A549 (cell line): Measurements from ENCODE around the gene DHX8. TPM values are rescaled to one million over a fixed set of nuclear protein-coding genes. Genes with fewer than 3 reads are reported as not detected.

Experiments
- ATAC-seq, 2 experiments: fragments of 200-7000 bp in 1 of 2; fragments of >200 bp in 1 of 2; cut with Nextera tagmentation in 1 of 2; cut with Tn5 transposase in 1 of 2; 3 replicates each; pipeline versions ENCODE4 v1.8.0 to v1.9.1; 2018 to 2020; ENCODE audit warnings: mild to moderate bottlenecking in 1 of 2, moderate library complexity in 1 of 2
- CTCF ChIA-PET: fragments of 300-600 bp; sonication (Branson Sonifier 250); formaldehyde crosslinking; extraction: SDS; loops from one replicate; lab custom pipeline; 2021; ENCODE audit warnings: antibody characterized with exemption, inconsistent platforms; lab: Yijun Ruan, JAX
- POLR2A ChIA-PET: fragments of 350-600 bp; formaldehyde crosslinking; extraction: SDS; loops from one replicate; lab custom pipeline; 2021; ENCODE audit warnings: antibody characterized with exemption, inconsistent platforms; lab: Yijun Ruan, JAX
- DNase-seq, 2 experiments: peaks; one replicate each; pipeline versions ENCODE4 v3.0.0 to v3.0.0-alpha.2; 2011 to 2016; ENCODE audit warnings: low read depth in 1 of 2, low spot score in 1 of 2
- FAIRE-seq: peaks from 2 replicates; lab custom pipeline; 2011; peaks lifted over from hg19 to GRCh38; lab: Jason Lieb, UNC
- H3K27ac ChIP-seq, 2 experiments: fragments of >200 bp; sonication (Bioruptor Twin); formaldehyde crosslinking; 3 replicates each; pipeline ENCODE4 v1.5.1; 2016 to 2017
- H3K4me1 ChIP-seq: fragments of >200 bp; sonication (Bioruptor Twin); formaldehyde crosslinking; 3 replicates; pipeline ENCODE4 v1.6.1; 2016
- H3K4me2 ChIP-seq: fragments of >200 bp; sonication (Bioruptor Twin); formaldehyde crosslinking; 3 replicates; pipeline ENCODE4 v1.6.1; 2016
- H3K4me3 ChIP-seq: fragments of >200 bp; sonication (Bioruptor Twin); formaldehyde crosslinking; 3 replicates; pipeline ENCODE4 v1.5.1; 2016
- H3K9me3 ChIP-seq: fragments of >200 bp; sonication (Bioruptor Twin); formaldehyde crosslinking; 3 replicates; pipeline ENCODE4 v1.6.1; 2016
- BHLHE40 ChIP-seq: IDR thresholded peaks from 2 replicates; pipeline ENCODE4 v1.6.1; 2012; ENCODE audit warnings: low read depth, low read length, inconsistent platforms
- CEBPB ChIP-seq, 2 experiments: fragments of >200 bp in 1 of 2; sonication (Bioruptor Twin) in 1 of 2; formaldehyde crosslinking in 1 of 2; IDR thresholded peaks; 2 replicates each; pipeline ENCODE4 v1.6.1; 2012 to 2016
- EHMT2 ChIP-seq: fragments of 200-600 bp; sonication (generic); IDR thresholded peaks from 2 replicates; pipeline ENCODE4 v1.6.1; 2016; ENCODE audit warnings: antibody characterized with exemption, low read depth, mild to moderate bottlenecking, moderate library complexity
- EP300 ChIP-seq, 2 experiments: fragments of >200 bp; sonication (Bioruptor Twin); formaldehyde crosslinking; IDR thresholded peaks; 2 replicates in 1 of 2; 3 replicates in 1 of 2; pipeline ENCODE4 v1.6.1; 2016 to 2017
- ESRRA ChIP-seq: fragments of 150-350 bp; IDR thresholded peaks from 2 replicates; pipeline ENCODE4 v1.6.1; 2014; ENCODE audit warnings: mild to moderate bottlenecking, low read length, borderline replicate concordance
- HOXA7 ChIP-seq: fragments of 250-450 bp; sonication (Bioruptor Pico); IDR thresholded peaks from 2 replicates; pipeline ENCODE4 v1.5.0; 2020; ENCODE audit warnings: mild to moderate bottlenecking, moderate library complexity
- MYC ChIP-seq: IDR thresholded peaks from 2 replicates; pipeline ENCODE4 v1.6.1; 2012; ENCODE audit warnings: mild to moderate bottlenecking, inconsistent platforms, low read length, improper control_type of control experiment, borderline replicate concordance
- NR3C1 ChIP-seq: fragments of >200 bp; sonication (Bioruptor Twin); formaldehyde crosslinking; IDR thresholded peaks from 3 replicates; pipeline ENCODE4 v1.6.1; 2017
- RAD21 ChIP-seq, 2 experiments: fragments of >200 bp in 1 of 2; sonication (Bioruptor Twin) in 1 of 2; formaldehyde crosslinking in 1 of 2; IDR thresholded peaks in 1 of 2; conservative IDR thresholded peaks in 1 of 2; 2 replicates in 1 of 2; 3 replicates in 1 of 2; pipeline ENCODE4 v1.6.1; 2012 to 2018; ENCODE audit warnings: inconsistent platforms in 1 of 2
- RNF2 ChIP-seq: fragments of 200-600 bp; sonication (generic); IDR thresholded peaks from 2 replicates; pipeline ENCODE4 v1.6.1; 2016; ENCODE audit warnings: low read depth, mild to moderate bottlenecking, antibody characterized with exemption, moderate library complexity, borderline replicate concordance
- SMC3 ChIP-seq: fragments of >200 bp; sonication (Bioruptor Twin); formaldehyde crosslinking; IDR thresholded peaks from 3 replicates; pipeline ENCODE4 v1.6.1; 2018; ENCODE audit warnings: inconsistent platforms
- ZFP36 ChIP-seq: fragments of 450-650 bp; IDR thresholded peaks from 2 replicates; pipeline ENCODE4 v1.6.1; 2014; ENCODE audit warnings: borderline replicate concordance; ENCODE audit not compliant: partially characterized antibody
- ZSCAN20 ChIP-seq: fragments of 250-450 bp; sonication (Bioruptor Pico); IDR thresholded peaks from 2 replicates; pipeline ENCODE4 v1.8.0; 2022; ENCODE audit warnings: mild to moderate bottlenecking, moderate library complexity
- WGBS: methylation state at CpG from one replicate; pipeline ENCODE4 v1.1.6; 2017; ENCODE audit errors: missing lambda C conversion rate; 5-methylcytosine and 5-hydroxymethylcytosine counted together
- polyA plus RNA-seq, 4 experiments: library from polyadenylated mRNA; depleted of rRNA in 3 of 4; stranded (reverse); fragments of >200 nt; fragmentation: RNase III in 1 of 4; extraction: RNeasy Plus Mini Kit Qiagen cat#74134 plus additional on column Dnase treatment in 1 of 4; gene quantifications; 2 replicates in 3 of 4; 3 replicates in 1 of 4; pipeline ENCODE4 v1.2.3, GENCODE V29; 2011 to 2017
- TF ChIP-seq, protein P1 (sequence below): fragments of 250-450 bp; sonication (Bioruptor Pico); IDR thresholded peaks from 2 replicates; pipeline ENCODE4 v1.5.0; 2020; ENCODE audit warnings: low read depth, mild to moderate bottlenecking, moderate library complexity
- TF ChIP-seq, protein P2 (sequence below): IDR thresholded peaks from 2 replicates; pipeline ENCODE4 v1.6.1; 2012
- TF ChIP-seq, protein P3 (sequence below): fragments of 250-450 bp; sonication (Bioruptor Pico); IDR thresholded peaks from 2 replicates; pipeline ENCODE4 v1.5.0; 2021; ENCODE audit warnings: mild to moderate bottlenecking, moderate library complexity, borderline replicate concordance
- TF ChIP-seq, protein P4 (sequence below): fragments of >200 bp; sonication (Bioruptor Twin); formaldehyde crosslinking; IDR thresholded peaks from 2 replicates; pipeline ENCODE4 v1.6.1; 2016

DHX8 gene
- polyA plus RNA-seq, 2 of the 4 experiments (the other 2 are of a cell fraction) = 33.2 to 66.0 TPM

DNA sequence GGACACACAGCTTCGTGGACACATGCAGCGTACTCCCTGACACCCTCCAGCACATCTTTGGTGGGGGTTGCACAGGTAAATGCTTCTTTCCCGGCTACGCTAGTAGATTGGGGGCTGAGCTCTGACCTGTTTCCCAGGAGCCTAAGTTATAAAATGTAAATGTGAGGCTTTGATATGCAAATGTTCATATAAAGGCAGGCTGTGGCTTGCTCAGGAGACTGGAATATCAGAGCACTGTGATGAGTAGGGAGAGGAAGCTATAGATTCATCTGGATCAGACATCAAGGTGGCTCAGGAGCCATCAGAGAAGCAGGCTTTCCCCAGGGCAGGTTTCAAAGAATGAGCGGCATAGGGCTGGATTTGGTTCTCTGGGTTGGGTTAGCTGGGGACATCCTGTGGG is 65.7 kb downstream of the DHX8 start:
- POLR2A ChIA-PET = no interaction called here
- TF ChIP-seq SMC3 (no peak), HOXA7 (no peak)
- TF ChIP-seq, protein P1, sequence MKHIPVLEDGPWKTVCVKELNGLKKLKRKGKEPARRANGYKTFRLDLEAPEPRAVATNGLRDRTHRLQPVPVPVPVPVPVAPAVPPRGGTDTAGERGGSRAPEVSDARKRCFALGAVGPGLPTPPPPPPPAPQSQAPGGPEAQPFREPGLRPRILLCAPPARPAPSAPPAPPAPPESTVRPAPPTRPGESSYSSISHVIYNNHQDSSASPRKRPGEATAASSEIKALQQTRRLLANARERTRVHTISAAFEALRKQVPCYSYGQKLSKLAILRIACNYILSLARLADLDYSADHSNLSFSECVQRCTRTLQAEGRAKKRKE = no peak
- Histone ChIP-seq H3K9me3 (no peaks in the 10 kb centered on the region), H3K4me1 (peaks cover 34% of the 10 kb centered on the region), H3K4me2 (no peak overlapping the region), H3K4me3 (no peak overlapping the region), H3K27ac (no peak overlapping the region)
- 85% methylated on average over 5 of the region's 5 CpGs for WGBS
- FAIRE-seq (no peak), DNase-seq (no peak), ATAC-seq (no peak)
- CTCF ChIA-PET = interaction anchor here (0.8 to 2.0 kb wide), 3 partner anchors 26 to 211 kb away, joined by 3 to 6 read pairs (median 5); no protein-coding TSS in a partner anchor

DNA sequence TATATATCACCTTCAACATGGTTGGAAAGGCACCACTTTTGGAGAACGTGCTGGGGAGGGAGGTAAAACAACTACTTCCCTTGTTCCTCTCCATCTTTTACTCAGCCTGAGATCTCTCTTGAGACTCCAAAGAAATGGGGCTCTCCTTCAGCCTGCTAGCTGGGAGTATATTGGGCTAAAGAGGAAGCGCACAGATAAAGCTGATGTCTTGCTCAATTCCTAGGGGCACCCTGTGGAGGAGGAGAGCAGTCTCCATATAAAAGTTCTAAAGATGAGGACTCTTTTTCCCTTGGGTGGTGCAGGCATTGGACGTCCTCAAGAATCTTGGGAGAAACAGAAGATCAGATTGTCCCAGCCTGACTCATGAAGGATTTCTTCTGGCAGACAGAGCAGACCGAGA is 67.0 kb downstream of the DHX8 start:
- no peaks in the 10 kb centered on the region for H3K9me3 ChIP-seq
- TF ChIP-seq, protein P2, sequence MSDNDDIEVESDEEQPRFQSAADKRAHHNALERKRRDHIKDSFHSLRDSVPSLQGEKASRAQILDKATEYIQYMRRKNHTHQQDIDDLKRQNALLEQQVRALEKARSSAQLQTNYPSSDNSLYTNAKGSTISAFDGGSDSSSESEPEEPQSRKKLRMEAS = no peak
- no peak for TF ChIP-seq CEBPB (IDR thresholded peaks at IDR 0.05)
- no peak for TF ChIP-seq RNF2
- no peak for TF ChIP-seq BHLHE40
- TF ChIP-seq ESRRA = no peak
- TF ChIP-seq, protein P3, sequence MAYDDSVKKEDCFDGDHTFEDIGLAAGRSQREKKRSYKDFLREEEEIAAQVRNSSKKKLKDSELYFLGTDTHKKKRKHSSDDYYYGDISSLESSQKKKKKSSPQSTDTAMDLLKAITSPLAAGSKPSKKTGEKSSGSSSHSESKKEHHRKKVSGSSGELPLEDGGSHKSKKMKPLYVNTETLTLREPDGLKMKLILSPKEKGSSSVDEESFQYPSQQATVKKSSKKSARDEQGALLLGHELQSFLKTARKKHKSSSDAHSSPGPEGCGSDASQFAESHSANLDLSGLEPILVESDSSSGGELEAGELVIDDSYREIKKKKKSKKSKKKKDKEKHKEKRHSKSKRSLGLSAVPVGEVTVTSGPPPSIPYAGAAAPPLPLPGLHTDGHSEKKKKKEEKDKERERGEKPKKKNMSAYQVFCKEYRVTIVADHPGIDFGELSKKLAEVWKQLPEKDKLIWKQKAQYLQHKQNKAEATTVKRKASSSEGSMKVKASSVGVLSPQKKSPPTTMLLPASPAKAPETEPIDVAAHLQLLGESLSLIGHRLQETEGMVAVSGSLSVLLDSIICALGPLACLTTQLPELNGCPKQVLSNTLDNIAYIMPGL (CRISPR knock-in tag) = no peak
- no peak for TF ChIP-seq ZSCAN20 (CRISPR knock-in tag)
- TF ChIP-seq, protein P4, sequence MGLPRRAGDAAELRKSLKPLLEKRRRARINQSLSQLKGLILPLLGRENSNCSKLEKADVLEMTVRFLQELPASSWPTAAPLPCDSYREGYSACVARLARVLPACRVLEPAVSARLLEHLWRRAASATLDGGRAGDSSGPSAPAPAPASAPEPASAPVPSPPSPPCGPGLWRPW = no peak
- no peak for TF ChIP-seq NR3C1
- no peak for TF ChIP-seq EHMT2
- TF ChIP-seq EP300 (IDR thresholded peaks at IDR 0.05) = no peak
- no peak for TF ChIP-seq MYC
- TF ChIP-seq, all 56 proteins: peak for 0
- no peak overlapping the region for H3K4me3 ChIP-seq
- ChIA-PET POLR2A (interaction anchor here (0.7 kb wide), 1 partner anchor 1780 kb away, joined by 5 read pairs; no protein-coding TSS in a partner anchor), CTCF (interaction anchor here (1.8 to 2.0 kb wide), 2 partner anchors 25 to 210 kb away, joined by 5 to 6 read pairs; no protein-coding TSS in a partner anchor)
- DNase-seq (no peak), ATAC-seq (no peak), FAIRE-seq (no peak)
- 90% methylated on average over 4 of the region's 4 CpGs for WGBS
- no peak overlapping the region for H3K27ac ChIP-seq
- H3K4me2 ChIP-seq = no peak overlapping the region
- peaks cover 46% of the 10 kb centered on the region for H3K4me1 ChIP-seq

DNA sequence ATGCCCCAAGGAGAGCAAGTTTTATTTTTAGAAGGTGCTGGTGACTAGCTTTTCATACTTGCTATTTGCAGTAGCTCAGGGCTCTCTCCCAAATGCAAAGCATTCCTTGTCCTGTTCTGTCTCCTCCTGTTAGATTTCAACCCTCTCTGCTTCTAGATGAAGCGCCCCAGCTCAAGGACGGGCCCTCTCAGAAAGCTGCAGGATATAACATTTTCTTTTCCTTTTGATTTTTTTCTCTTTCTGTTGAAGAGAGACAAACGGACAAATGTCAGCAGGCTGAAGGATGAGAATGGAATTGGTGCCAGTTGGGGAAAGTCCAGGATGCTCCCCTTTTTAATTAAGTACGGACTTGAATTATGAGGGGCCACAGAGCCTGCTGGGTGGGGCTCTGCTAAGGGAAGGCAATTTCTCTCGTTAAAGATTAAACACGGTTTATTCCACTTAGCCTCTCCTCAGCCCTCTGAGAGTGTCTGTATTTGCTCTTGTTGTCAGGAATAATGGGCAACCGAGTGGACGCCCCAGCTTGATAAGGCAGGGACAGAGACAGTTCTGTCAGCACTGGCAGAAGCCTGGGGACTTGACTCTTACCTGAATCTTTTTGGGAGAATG is 68.6 kb downstream of the DHX8 start:
- peak overlapping the region; percentile 66 for H3K4me2 ChIP-seq
- CTCF ChIA-PET = interaction anchor here (0.6 to 2.4 kb wide), 15 partner anchors 8 to 215 kb away, joined by 3 to 13 read pairs (median 4); no protein-coding TSS in a partner anchor
- no peaks in the 10 kb centered on the region for H3K9me3 ChIP-seq
- WGBS = 9% methylated on average over 8 of the region's 8 CpGs
- H3K4me3 ChIP-seq = no peak overlapping the region
- peak overlapping the region; percentile 46 to 70; a peak in 5 of 6 replicates for H3K27ac ChIP-seq
- no peak for DNase-seq
- FAIRE-seq = no peak
- peaks cover 53% of the 10 kb centered on the region for H3K4me1 ChIP-seq
- peak in 1 of 2 experiments; percentile 5; a peak in 1 of 6 replicates for ATAC-seq
- POLR2A ChIA-PET = no interaction called here
- TF ChIP-seq ZFP36 (no peak), RAD21 (conservative IDR thresholded peaks at IDR 0.05 in 1 of 2, IDR thresholded peaks at IDR 0.05 in 1 of 2) (0 out of 5 replicates have a peak, but pooled peaks of 1 of the 2 experiments have one; percentile 3), EP300 (IDR thresholded peaks at IDR 0.05) (no peak)
